GM12872 (cell line): Measurements from ENCODE around the gene GABRB3.

Experiments
- CTCF ChIP-seq: IDR thresholded peaks from 3 replicates; pipeline ENCODE4 v1.5.1; 2011; ENCODE audit warnings: low read depth, mild to moderate bottlenecking, low read length, moderate library complexity; ENCODE audit not compliant: insufficient read depth

Gene GABRB3

GRCh38 chr15:26736502-26737248 lies 36.2 kb downstream of the GABRB3 start:
- TF ChIP-seq CTCF = no peak

GRCh38 chr15:26731965-26732364 lies 40.9 kb downstream of the GABRB3 start:
- TF ChIP-seq CTCF = no peak

- no peak for TF ChIP-seq CTCF
Observed at GRCh38 chr15:26729581-26729980, 43.3 kb downstream of the GABRB3 start.

GRCh38 chr15:26729030-26729429 lies 43.8 kb downstream of the GABRB3 start:
- TF ChIP-seq CTCF = no peak

- no peak for TF ChIP-seq CTCF
Observed at GRCh38 chr15:26724381-26725150, 48.3 kb downstream of the GABRB3 start.

- no peak for TF ChIP-seq CTCF
Observed at GRCh38 chr15:26722621-26723160, 50.2 kb downstream of the GABRB3 start.

- TF ChIP-seq CTCF = no peak
Observed at GRCh38 chr15:26721232-26721967, 51.5 kb downstream of the GABRB3 start.
